Measurements from ENCODE around the gene EDNRA.

Gene EDNRA

GRCh38 chr4:147482281-147482680 is 1.4 kb downstream of the EDNRA start:
- TF ChIP-seq, protein P1, sequence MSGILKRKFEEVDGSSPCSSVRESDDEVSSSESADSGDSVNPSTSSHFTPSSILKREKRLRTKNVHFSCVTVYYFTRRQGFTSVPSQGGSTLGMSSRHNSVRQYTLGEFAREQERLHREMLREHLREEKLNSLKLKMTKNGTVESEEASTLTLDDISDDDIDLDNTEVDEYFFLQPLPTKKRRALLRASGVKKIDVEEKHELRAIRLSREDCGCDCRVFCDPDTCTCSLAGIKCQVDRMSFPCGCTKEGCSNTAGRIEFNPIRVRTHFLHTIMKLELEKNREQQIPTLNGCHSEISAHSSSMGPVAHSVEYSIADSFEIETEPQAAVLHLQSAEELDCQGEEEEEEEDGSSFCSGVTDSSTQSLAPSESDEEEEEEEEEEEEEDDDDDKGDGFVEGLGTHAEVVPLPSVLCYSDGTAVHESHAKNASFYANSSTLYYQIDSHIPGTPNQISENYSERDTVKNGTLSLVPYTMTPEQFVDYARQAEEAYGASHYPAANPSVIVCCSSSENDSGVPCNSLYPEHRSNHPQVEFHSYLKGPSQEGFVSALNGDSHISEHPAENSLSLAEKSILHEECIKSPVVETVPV (CRISPR knock-in tag; IDR thresholded peaks at IDR 0.05), result no peak
- TF ChIP-seq RARB (CRISPR knock-in tag; IDR thresholded peaks at IDR 0.05), result no peak
- TF ChIP-seq BACH2 (CRISPR knock-in tag; IDR thresholded peaks at IDR 0.05; ENCODE audit: borderline replicate concordance), result no peak
- no peak for TF ChIP-seq ARNTL (CRISPR knock-in tag; IDR thresholded peaks at IDR 0.05; ENCODE audit: borderline replicate concordance, low read depth)
- TF ChIP-seq ISL1 (CRISPR knock-in tag; IDR thresholded peaks at IDR 0.05), result no peak
- TF ChIP-seq, protein P2, sequence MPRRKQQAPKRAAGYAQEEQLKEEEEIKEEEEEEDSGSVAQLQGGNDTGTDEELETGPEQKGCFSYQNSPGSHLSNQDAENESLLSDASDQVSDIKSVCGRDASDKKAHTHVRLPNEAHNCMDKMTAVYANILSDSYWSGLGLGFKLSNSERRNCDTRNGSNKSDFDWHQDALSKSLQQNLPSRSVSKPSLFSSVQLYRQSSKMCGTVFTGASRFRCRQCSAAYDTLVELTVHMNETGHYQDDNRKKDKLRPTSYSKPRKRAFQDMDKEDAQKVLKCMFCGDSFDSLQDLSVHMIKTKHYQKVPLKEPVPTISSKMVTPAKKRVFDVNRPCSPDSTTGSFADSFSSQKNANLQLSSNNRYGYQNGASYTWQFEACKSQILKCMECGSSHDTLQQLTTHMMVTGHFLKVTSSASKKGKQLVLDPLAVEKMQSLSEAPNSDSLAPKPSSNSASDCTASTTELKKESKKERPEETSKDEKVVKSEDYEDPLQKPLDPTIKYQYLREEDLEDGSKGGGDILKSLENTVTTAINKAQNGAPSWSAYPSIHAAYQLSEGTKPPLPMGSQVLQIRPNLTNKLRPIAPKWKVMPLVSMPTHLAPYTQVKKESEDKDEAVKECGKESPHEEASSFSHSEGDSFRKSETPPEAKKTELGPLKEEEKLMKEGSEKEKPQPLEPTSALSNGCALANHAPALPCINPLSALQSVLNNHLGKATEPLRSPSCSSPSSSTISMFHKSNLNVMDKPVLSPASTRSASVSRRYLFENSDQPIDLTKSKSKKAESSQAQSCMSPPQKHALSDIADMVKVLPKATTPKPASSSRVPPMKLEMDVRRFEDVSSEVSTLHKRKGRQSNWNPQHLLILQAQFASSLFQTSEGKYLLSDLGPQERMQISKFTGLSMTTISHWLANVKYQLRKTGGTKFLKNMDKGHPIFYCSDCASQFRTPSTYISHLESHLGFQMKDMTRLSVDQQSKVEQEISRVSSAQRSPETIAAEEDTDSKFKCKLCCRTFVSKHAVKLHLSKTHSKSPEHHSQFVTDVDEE (CRISPR knock-in tag; IDR thresholded peaks at IDR 0.05), result no peak
- TF ChIP-seq, protein P3, sequence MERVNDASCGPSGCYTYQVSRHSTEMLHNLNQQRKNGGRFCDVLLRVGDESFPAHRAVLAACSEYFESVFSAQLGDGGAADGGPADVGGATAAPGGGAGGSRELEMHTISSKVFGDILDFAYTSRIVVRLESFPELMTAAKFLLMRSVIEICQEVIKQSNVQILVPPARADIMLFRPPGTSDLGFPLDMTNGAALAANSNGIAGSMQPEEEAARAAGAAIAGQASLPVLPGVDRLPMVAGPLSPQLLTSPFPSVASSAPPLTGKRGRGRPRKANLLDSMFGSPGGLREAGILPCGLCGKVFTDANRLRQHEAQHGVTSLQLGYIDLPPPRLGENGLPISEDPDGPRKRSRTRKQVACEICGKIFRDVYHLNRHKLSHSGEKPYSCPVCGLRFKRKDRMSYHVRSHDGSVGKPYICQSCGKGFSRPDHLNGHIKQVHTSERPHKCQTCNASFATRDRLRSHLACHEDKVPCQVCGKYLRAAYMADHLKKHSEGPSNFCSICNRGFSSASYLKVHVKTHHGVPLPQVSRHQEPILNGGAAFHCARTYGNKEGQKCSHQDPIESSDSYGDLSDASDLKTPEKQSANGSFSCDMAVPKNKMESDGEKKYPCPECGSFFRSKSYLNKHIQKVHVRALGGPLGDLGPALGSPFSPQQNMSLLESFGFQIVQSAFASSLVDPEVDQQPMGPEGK (CRISPR knock-in tag; IDR thresholded peaks at IDR 0.05; ENCODE audit: borderline replicate concordance), result no peak
- no peak for TF ChIP-seq ZNF8 (CRISPR knock-in tag; IDR thresholded peaks at IDR 0.05)
- no peak for TF ChIP-seq PPARA (CRISPR knock-in tag; IDR thresholded peaks at IDR 0.05; ENCODE audit: borderline replicate concordance)
- no peak for TF ChIP-seq ZC3H10 (CRISPR knock-in tag; IDR thresholded peaks at IDR 0.05)
- no peak for TF ChIP-seq CSDC2 (CRISPR knock-in tag; IDR thresholded peaks at IDR 0.05)
- no peak for TF ChIP-seq ESRRG (CRISPR knock-in tag; IDR thresholded peaks at IDR 0.05)
- TF ChIP-seq ZNF565 (CRISPR knock-in tag; conservative IDR thresholded peaks at IDR 0.05; ENCODE audit: low read depth), result no peak
- no peak for ATAC-seq

- TF ChIP-seq OSR1 (CRISPR knock-in tag; IDR thresholded peaks at IDR 0.05), result no peak
- ATAC-seq, result no peak
Observed at GRCh38 chr4:147485167-147485566, 4.3 kb downstream of the EDNRA start.

DNA sequence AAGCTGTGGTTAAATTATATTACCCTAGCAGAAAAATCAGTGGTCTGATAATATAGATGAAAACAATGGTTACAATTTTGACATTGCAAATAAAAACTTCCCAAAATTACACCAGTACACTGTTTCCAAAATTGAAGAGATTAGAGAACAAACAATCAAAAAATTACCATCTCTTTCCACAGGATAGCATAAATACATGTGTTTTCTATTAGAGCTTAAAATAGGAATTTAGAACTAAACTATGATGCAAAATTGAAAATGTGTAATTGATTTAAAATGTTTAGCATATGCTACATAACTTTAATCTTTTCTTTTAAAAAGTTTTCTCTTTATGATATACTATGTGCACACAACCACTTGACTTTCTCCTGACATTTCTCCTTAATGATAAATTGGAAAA is 6.7 kb downstream of the EDNRA start:
- no peak for TF ChIP-seq RARB (CRISPR knock-in tag; IDR thresholded peaks at IDR 0.05)
- TF ChIP-seq GLIS3 (CRISPR knock-in tag; IDR thresholded peaks at IDR 0.05), result no peak
- no peak for TF ChIP-seq ESRRG (CRISPR knock-in tag; IDR thresholded peaks at IDR 0.05)
- TF ChIP-seq CSDC2 (CRISPR knock-in tag; IDR thresholded peaks at IDR 0.05), result no peak
- no peak for TF ChIP-seq ZFP30 (CRISPR knock-in tag; IDR thresholded peaks at IDR 0.05)
- no peak for TF ChIP-seq PPARA (CRISPR knock-in tag; IDR thresholded peaks at IDR 0.05; ENCODE audit: borderline replicate concordance)
- TF ChIP-seq ZC3H10 (CRISPR knock-in tag; IDR thresholded peaks at IDR 0.05), result no peak
- TF ChIP-seq TOX (CRISPR knock-in tag; IDR thresholded peaks at IDR 0.05; ENCODE audit: borderline replicate concordance), result no peak
- TF ChIP-seq OSR1 (CRISPR knock-in tag; IDR thresholded peaks at IDR 0.05), result no peak
- TF ChIP-seq, protein P3 (CRISPR knock-in tag; IDR thresholded peaks at IDR 0.05; ENCODE audit: borderline replicate concordance), result no peak

DNA sequence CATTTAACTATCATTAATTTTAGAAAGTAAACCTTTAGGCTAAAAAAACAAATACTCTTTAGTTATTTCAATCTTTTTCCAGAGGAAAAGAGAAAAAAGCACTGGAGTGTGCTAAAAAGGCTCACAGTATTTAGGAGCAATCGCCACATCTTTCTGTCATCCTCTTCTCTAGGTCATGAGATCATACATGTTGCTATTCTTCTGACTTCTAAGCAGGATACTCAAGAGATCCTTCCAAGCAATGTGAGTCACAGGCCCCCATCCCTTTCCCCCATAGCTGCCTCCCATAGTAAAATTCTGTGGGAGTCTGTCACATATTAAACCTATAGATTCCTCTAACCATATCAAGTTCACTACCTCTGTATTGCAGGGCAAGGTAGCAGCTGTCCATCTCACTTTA is 7.7 kb downstream of the EDNRA start:
- TF ChIP-seq ZFP3 (CRISPR knock-in tag; IDR thresholded peaks at IDR 0.05), result no peak
- TF ChIP-seq TOX (CRISPR knock-in tag; IDR thresholded peaks at IDR 0.05; ENCODE audit: borderline replicate concordance), result no peak
- no peak for TF ChIP-seq ZNF8 (CRISPR knock-in tag; IDR thresholded peaks at IDR 0.05)
- no peak for TF ChIP-seq CSDC2 (CRISPR knock-in tag; IDR thresholded peaks at IDR 0.05)
- no peak for TF ChIP-seq PPARA (CRISPR knock-in tag; IDR thresholded peaks at IDR 0.05; ENCODE audit: borderline replicate concordance)
- TF ChIP-seq SNAI2 (CRISPR knock-in tag; IDR thresholded peaks at IDR 0.05), result no peak
- no peak for TF ChIP-seq RARB (CRISPR knock-in tag; IDR thresholded peaks at IDR 0.05)
- TF ChIP-seq, protein P4, sequence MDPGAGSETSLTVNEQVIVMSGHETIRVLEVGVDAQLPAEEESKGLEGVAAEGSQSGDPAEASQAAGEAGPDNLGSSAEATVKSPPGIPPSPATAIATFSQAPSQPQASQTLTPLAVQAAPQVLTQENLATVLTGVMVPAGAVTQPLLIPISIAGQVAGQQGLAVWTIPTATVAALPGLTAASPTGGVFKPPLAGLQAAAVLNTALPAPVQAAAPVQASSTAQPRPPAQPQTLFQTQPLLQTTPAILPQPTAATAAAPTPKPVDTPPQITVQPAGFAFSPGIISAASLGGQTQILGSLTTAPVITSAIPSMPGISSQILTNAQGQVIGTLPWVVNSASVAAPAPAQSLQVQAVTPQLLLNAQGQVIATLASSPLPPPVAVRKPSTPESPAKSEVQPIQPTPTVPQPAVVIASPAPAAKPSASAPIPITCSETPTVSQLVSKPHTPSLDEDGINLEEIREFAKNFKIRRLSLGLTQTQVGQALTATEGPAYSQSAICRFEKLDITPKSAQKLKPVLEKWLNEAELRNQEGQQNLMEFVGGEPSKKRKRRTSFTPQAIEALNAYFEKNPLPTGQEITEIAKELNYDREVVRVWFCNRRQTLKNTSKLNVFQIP (CRISPR knock-in tag; IDR thresholded peaks at IDR 0.05; ENCODE audit: borderline replicate concordance, low read depth), result no peak
- no peak for TF ChIP-seq ZNF70 (CRISPR knock-in tag; IDR thresholded peaks at IDR 0.05)
- TF ChIP-seq ARNTL (CRISPR knock-in tag; IDR thresholded peaks at IDR 0.05; ENCODE audit: borderline replicate concordance, low read depth), result no peak
- ATAC-seq, result no peak; the same call in 2 of the 3 replicates

More for the DNA sequence above, 6.7 kb downstream of the EDNRA start:
- peak; percentile 35; the same call in 1 of the 3 replicates for ATAC-seq
